Measurements from ENCODE around the gene C9orf152.
A peak's percentile ranks its signal among the peaks of the same experiment; 100 is the strongest.
"Not testable (repeated sequence)": the region's sequence is repeated elsewhere in the genome, so short reads cannot be mapped to it uniquely, and the experiment has no call there.

C9orf152 gene

GRCh38 chr9:110214586-110215355 is 6.8 kb upstream of the C9orf152 start:
- DNase-seq (ENCODE audit: low read depth) = no peak

- DNase-seq (ENCODE audit: low read depth) = no peak
Measured at GRCh38 chr9:110214090-110214489, 6.1 kb upstream of the C9orf152 start.

DNA sequence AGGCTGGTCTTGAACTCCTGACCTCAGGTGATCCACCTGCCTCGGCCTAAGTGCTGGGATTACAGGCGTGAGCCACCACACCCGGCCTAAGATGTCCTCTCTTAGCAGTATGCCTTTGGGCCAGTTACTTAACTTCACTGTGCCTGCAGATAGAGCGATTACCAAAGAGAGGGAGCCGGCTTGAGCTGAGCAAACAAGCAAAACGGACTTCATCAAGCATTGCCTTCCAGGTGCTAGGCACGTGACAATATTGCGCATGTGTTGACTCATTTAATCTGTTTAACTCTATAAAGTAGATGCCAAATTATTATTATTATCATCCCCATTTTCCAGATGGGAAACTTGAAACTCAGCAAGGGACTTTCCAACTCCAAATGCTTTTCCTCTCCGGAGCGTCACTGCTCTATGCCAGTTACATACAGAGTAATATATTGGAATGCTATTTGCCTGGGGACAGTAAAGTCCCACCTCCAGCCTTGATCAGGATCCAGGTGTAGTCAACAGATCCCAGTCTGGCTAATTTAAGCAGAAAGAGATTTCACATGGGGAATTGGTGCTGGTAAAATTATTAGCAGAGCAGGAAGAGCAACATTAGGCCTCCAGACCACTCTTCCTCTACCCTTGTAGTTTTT is 5.6 kb upstream of the C9orf152 start:
- no peak for DNase-seq (ENCODE audit: low read depth)

- no peak for DNase-seq (ENCODE audit: low read depth)
Measured at GRCh38 chr9:110207071-110207641, 803 bp downstream of the C9orf152 start.

DNA sequence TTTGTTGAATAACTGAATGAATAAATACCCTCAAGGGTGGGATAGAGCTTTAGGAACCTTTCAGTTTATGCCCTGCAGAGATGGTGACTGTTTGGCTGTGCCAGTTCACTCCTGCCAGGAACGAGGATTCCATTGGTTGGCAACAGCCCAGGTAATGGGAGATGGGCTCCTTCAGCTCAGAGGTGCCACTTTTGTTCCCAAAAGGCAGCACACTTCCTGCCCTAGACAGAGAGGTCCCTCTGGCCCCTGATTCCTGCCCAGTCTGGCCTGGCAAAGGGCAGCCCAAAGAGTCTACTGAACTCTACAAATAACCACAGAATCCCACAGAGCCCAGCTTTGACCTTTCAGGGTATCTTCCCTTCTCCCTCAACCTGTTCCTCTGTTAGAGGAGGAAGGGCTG is 1.6 kb downstream of the C9orf152 start:
- DNase-seq (ENCODE audit: low read depth) = no peak

DNA sequence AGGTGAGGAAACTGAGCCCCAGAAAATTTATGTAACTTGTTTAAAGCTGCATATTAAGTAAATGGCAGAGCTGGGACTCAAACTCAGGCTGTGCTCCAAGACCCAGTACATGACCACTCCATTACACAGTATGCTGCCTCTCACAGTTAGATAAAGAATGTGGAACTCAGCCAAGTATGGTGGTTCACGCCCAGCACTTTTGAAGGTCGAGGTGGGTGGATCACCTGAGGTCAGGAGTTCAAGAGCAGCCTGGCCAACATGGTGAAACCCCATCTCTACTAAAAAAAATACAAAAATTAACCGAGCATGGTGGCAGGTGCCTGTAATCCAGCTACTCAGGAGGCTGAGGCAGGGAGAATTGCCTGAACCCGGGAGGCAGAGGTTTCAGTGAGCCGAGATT is 2.3 kb downstream of the C9orf152 start:
- not testable (repeated sequence) for DNase-seq (ENCODE audit: low read depth)

DNA sequence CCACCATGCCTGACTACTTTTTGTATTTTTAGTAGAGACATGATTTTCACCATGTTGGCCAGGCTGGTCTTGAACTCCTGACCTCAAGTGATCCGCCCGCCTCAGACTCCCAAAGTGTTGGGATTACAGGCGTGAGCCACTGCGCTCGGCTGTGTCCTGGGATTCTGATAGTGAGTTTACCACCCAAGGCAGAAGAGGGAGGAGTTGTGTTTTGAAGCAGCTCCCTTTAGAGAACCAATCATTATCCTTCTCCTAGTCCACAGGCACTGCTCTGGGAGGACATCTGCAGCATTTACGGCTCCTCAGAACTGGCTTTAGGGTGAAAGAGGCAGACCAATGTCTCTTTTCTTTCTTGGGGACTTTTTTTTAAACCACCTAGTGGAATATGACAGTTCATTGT is 5.7 kb downstream of the C9orf152 start:
- DNase-seq (ENCODE audit: low read depth) = no peak

- no peak for DNase-seq (ENCODE audit: low read depth)
Measured at GRCh38 chr9:110199643-110200042, 8.3 kb downstream of the C9orf152 start.

DNA sequence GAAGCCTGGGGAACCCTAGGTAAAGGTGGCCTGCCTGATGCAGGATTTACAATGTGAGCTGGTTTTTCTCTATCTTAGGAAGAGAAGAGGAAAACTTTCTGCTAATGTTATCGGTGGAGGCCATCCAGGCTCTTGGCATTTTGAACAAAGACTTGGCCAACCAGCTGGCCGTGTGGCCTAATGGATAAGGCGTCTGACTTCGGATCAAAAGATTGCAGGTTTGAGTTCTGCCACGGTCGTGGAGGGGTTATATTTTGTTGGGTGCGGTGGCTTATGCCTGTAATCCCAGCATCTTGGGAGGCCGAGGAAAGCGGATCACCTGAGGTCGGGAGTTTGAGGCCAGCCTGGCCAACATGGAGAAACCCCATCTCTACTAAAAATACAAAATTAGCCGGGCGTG is 9.6 kb downstream of the C9orf152 start:
- no peak for DNase-seq (ENCODE audit: low read depth)

DNA sequence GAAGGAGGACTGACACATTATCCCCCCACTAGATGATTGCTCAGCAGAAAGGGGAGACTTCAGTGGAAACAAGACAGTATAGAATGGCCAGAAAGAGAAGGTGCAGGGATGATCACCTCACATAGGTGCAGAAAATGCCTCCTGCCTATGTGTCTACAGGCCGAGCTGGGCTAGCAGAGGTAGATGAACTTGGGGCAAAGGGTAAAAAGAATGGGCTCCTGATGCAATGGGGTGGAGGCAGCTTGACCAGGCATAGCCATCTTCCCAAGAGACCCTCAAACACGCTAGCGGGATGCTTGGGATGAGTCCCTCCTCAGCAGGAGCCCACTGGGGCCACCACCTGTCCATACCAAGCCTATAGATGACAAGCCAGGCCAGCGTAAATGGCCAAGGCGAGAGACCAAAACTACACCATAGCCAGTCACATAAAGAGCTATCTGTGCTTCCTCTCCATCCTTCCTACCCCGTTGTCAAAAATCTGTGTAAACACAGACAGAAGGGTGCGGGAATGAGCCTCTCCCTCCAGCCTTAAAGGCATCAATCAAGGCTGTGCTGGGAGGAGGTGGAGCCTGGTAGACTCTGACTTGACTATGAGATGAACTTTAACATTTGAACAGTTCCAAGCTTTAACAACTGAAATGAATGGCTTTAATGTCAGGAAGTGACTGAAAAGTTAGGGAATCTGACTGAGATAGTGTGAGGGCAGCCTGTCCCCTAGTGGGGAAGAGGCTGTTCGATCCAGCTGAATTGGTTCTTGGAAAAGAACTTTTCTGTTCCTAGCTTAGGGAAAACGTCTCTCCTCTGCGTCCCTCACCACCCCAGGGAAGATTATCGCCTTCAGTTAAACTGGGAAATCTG is 10.4 kb downstream of the C9orf152 start:
- DNase-seq (ENCODE audit: low read depth) = no peak

DNA sequence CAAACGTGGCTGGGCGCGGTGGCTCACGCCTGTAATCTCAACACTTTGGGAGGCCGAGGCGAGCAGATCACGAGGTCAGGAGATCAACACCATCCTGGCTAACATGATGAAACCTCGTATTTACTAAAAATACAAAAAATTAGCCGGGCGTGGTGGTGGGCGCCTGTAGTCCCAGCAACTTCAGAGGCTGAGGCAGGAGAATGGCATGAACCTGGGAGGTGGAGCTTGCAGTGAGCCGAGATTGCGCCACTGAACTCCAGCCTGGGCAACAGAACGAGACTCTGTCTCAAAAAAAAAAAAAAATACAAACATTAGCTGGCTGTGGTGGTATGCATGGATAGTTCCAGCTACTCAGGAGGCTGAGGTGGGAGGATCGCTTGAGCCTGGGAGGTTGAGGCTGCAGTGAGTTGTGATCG is 11.9 kb downstream of the C9orf152 start:
- not testable (repeated sequence) for DNase-seq (ENCODE audit: low read depth)

GRCh38 chr9:110192531-110193261 is 15.3 kb downstream of the C9orf152 start:
- no peak for DNase-seq (ENCODE audit: low read depth)

- no peak for DNase-seq (ENCODE audit: low read depth)
Measured at GRCh38 chr9:110191615-110192014, 16.3 kb downstream of the C9orf152 start.

GRCh38 chr9:110189559-110190320 is 18.2 kb downstream of the C9orf152 start:
- DNase-seq (ENCODE audit: low read depth) = no peak

- no peak for DNase-seq (ENCODE audit: low read depth)
Measured at GRCh38 chr9:110188991-110189390, 19.0 kb downstream of the C9orf152 start.

DNA sequence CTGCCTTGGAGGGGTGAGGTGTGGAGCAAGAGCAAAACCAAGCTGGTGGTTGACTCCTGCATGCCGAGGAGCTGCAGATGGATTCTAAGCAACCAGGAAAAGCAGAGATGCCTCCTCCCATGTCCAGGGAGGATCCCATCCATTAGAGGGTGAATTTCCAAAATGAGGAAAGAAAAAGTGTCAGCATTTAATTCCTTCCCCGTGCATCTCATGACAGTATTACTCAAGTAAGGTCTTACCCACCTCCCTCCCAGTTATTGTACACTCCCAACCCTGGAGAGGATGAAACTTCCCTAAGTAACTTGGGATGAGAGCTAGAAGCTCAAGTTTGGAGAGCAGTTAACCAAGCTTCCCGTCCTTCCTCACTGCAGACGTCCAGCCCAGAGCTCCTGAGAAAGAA is 19.9 kb downstream of the C9orf152 start:
- DNase-seq (ENCODE audit: low read depth) = no peak

DNA sequence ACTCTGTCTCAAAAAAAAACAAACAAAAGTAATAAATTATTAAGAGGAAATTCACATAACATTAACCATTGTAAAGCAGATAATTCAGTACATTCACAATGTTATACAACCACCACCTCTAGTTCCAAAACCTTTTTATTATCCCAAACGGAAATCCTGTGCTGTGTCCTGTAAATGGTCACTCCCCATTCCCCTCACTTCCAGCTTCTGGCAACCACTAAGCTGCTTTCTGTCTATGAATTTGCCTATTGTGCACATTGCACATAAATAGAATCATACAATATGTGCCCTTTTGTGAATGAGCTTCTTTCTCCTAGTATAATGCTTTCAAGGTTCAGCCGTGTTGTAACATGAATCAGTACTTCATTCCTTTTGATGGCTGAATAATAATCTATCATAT is 20.8 kb downstream of the C9orf152 start:
- no peak for DNase-seq (ENCODE audit: low read depth)

GRCh38 chr9:110186254-110186653 is 21.7 kb downstream of the C9orf152 start:
- no peak for DNase-seq (ENCODE audit: low read depth)

DNA sequence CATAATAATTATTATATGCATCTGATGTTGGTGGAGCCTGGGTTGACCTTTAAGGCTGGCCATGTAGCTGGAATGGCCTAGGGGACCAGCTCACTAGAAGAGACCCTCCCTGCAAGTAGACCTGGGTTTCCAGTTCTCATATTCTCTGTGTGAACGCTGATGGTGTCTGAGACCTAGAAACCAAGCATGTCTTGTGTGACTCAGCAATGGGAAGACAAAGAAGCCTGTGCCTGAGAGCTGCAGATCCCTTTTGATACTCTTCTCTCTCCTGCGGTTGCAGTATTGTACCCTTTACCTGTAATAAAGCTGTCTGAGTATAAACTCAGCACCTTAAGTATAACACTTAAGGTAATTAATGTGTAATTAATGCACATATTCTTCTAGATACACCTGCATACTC is 22.2 kb downstream of the C9orf152 start:
- no peak for DNase-seq (ENCODE audit: low read depth)

- peak; percentile 4 for DNase-seq (ENCODE audit: low read depth)
Measured at GRCh38 chr9:110183208-110184145, 24.5 kb downstream of the C9orf152 start.
